ENCODE data around the gene RFESD.
A peak's percentile ranks its signal among the peaks of the same experiment; 100 is the strongest.

RFESD gene

DNA sequence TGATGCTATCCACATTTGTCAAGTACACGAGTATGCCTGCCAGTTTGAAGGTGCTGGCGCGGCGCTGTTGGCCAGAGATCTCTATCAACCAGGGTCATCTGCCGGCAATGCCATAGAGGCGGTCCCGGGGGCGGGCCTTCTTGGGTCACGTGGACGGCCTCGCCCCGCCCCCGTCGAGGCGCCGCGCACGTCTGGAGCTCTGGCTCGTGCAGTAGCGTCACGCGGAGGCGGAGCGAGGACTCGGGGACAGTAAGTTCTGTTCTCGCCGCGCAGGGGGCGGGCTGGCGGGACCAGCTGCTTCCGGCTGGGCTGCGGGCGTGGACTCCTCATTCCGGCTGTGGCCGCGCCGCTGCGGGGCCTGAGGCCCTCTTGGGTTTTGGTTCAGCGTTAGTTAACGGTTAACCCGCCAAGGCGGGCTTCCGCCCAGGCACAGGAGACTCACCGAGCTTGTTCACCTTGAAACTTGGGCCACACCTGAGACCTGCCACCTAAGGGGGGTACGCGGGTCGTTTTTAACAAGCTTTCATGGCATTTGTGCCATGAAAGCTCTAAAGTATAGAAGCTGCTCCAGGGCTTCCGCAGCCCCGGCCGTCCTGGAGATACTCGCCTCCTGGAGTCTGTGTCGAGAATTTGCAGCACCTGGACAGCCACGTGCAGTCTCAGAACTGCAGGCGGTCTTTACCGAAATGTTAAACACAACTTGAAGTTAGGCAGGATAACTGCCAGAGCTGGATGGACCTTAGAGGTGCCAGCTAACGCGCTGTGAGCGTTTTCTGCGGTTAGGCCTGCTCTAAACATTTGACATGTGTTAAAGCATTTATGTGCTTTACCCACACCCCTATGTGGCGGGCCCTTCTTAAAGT is at the start of gene RFESD:
Gene RFESD (plus strand): TSS at position 209 of the 863 bp plus-strand sequence. CDS start 5,495 bp downstream, outside the sequence.
- peak; percentile 96 for DNase-seq (ENCODE audit: low spot score)

DNA sequence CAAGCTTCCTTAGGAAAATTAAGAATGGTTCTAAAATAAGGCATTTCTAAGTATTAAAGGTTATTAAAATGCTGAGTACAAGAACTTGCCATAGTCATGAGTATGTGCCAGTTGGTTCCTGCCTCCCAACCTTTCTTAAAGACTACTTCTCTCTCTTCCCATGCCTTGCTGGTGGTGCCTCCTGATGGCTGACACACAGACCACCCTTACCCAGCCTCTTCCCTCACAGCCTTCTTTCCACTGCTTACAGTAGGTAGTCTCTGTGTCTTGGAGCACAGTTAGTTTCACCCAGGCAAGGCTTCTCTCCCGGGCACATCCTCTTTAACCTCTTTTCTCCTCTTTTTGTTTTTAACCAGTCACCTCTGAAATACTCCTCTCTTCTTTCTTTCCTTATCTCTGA is 47.3 kb upstream of the RFESD start:
- no peak for DNase-seq (ENCODE audit: low spot score)

DNA sequence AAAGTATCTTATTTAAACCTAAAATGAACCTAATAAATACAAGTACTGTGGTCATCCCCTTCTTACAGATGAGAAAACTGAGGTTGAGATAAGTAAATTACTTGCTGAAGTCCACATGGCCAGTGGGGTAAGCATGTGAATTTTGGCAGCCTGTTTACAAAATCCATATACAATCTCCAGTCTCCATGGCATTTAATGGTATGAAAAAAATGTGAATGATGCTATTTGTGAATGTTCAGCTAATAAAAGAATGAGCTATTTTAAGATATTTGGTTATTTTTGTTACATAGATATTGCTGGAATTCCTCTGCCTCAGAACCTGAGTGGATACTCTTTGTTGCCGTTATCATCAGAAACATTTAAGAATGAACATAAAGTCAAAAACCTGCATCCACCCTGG is 46.0 kb upstream of the RFESD start:
- DNase-seq (ENCODE audit: low spot score), result no peak

DNA sequence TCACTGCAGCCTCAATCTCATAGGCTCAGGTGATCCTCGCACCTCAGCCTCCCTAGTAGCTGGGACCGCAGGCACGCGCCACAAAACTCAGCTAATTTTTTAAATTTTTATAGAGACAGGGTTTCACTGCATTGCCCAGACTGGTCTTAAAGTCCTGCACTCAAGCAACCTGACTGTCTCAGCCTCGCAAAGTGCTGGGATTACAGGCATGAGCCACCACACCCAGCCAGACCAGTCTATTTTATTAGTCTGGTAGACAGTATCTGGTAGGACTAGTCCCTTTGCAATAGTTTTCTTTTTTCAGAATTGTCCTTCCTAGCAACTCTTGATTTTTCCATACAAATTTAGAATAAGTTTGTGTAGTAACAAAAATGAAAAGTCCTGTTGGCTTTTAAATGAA is 40.8 kb upstream of the RFESD start:
- DNase-seq (ENCODE audit: low spot score), result no peak

GRCh38 chr5:95606419-95606818 is 40.2 kb upstream of the RFESD start:
- DNase-seq (ENCODE audit: low spot score), result no peak

- DNase-seq (ENCODE audit: low spot score), result no peak
Observed at GRCh38 chr5:95609711-95610110, 36.9 kb upstream of the RFESD start.

- DNase-seq (ENCODE audit: low spot score), result no peak
Observed at GRCh38 chr5:95610546-95610945, 36.0 kb upstream of the RFESD start.

- no peak for DNase-seq (ENCODE audit: low spot score)
Observed at GRCh38 chr5:95611396-95611795, 35.2 kb upstream of the RFESD start.

DNA sequence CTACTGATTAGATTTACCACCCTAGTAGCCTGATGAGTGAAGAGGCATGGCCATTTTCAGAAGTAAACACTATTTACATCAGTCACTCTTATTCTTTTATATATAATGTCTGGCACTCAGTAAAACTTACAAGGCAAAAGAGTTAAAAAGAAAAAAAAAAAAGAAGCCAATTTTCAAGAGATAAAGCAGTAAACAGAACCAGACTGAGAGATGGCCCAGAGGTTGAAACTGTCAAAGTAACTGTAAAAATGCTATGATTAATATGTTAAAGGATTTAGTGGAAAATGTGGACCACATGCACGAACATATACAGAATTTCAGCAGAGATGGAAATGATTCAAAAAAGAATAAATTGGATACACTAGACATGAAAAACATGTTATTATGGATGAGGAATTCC is 33.1 kb upstream of the RFESD start:
- DNase-seq (ENCODE audit: low spot score), result no peak

- no peak for DNase-seq (ENCODE audit: low spot score)
Observed at GRCh38 chr5:95615164-95615467, 31.5 kb upstream of the RFESD start.

GRCh38 chr5:95617057-95617456 is 29.5 kb upstream of the RFESD start:
- no peak for DNase-seq (ENCODE audit: low spot score)

GRCh38 chr5:95619096-95619495 is 27.5 kb upstream of the RFESD start:
- no peak for DNase-seq (ENCODE audit: low spot score)

- no peak for DNase-seq (ENCODE audit: low spot score)
Observed at GRCh38 chr5:95619514-95620029, 27.0 kb upstream of the RFESD start.

DNA sequence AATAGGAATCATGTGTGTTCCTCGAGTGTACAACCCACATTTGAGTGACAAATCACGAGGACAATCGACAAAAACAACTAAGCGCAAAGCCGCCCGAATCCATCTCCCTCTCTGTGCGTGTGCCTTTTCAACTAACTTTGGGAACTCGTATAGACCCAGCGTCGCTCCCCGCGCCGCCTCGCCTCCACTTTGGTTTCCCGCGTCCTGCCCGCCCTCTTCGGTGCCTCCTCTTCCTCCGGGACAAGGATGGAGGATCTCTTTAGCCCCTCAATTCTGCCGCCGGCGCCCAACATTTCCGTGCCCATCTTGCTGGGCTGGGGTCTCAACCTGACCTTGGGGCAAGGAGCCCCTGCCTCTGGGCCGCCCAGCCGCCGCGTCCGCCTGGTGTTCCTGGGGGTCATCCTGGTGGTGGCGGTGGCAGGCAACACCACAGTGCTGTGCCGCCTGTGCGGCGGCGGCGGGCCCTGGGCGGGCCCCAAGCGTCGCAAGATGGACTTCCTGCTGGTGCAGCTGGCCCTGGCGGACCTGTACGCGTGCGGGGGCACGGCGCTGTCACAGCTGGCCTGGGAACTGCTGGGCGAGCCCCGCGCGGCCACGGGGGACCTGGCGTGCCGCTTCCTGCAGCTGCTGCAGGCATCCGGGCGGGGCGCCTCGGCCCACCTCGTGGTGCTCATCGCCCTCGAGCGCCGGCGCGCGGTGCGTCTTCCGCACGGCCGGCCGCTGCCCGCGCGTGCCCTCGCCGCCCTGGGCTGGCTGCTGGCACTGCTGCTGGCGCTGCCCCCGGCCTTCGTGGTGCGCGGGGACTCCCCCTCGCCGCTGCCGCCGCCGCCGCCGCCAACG is 26.3 kb upstream of the RFESD start, which contains the start of gene GPR150:
Gene GPR150 (plus strand): TSS at position 58 of the 840 bp plus-strand sequence. CDS start 189 bp downstream, at position 247.
- DNase-seq (ENCODE audit: low spot score), result peak; percentile 78

- DNase-seq (ENCODE audit: low spot score), result peak; percentile 74
Observed at GRCh38 chr5:95620870-95621838, 25.4 kb upstream of the RFESD start.

- no peak for DNase-seq (ENCODE audit: low spot score)
Observed at GRCh38 chr5:95621839-95622629, 24.5 kb upstream of the RFESD start.

DNA sequence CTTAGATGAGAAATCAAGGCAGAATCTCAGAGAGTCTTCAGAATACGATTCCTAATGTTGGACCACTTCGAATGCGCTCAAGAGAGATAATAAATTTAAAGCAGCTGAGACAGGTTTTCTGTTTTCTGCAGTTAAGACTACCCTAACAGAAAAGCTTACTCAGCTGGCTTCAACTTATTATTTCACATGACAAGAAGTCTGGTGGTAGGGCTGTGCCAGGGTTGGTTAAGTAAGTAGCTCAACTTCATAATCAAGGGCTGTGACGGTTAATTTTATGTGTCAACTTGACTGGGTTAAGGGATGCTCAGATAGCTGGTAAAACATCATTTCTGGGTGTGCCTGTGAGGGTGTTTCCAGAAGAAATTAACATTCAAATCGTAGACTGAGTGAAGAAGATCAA is 22.9 kb upstream of the RFESD start:
- DNase-seq (ENCODE audit: low spot score), result no peak

DNA sequence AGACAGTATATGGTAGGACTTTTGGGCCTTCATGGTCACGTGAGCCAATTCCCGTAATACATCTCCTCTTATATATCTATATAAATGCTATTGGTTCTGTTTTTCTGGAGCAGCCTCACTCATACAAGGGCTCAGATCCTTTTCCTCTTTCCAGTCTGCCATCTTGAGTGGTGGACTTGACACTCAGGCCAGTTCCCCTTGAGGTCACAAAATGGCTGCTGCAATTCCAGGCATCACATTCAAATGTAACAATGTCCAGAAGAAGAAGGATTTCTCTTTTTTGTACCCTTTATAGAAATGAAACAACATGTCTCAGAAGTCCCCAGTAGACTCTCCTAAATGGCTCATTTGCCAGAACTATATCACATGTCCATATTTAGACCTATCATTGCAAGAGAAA is 22.2 kb upstream of the RFESD start:
- DNase-seq (ENCODE audit: low spot score), result no peak

DNA sequence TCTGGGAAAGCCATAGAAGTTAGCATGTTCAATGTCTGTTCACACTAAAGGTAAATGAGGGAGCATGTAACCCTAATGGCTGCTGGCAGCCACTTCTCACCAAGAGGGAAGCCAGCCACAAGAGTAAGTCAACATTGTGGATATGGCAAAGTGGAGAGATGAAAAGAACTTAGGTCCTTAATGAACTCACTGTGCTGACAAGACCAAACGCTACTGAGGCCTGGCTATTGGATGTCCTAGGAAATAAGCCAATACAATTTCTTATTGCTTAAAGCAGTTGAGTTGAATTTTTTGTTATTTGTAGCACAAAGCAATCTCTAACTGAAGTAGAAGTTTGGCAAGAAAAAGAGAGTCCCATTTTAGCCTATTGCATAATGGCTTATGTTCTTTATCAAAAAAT is 19.9 kb upstream of the RFESD start:
- DNase-seq (ENCODE audit: low spot score), result no peak

DNA sequence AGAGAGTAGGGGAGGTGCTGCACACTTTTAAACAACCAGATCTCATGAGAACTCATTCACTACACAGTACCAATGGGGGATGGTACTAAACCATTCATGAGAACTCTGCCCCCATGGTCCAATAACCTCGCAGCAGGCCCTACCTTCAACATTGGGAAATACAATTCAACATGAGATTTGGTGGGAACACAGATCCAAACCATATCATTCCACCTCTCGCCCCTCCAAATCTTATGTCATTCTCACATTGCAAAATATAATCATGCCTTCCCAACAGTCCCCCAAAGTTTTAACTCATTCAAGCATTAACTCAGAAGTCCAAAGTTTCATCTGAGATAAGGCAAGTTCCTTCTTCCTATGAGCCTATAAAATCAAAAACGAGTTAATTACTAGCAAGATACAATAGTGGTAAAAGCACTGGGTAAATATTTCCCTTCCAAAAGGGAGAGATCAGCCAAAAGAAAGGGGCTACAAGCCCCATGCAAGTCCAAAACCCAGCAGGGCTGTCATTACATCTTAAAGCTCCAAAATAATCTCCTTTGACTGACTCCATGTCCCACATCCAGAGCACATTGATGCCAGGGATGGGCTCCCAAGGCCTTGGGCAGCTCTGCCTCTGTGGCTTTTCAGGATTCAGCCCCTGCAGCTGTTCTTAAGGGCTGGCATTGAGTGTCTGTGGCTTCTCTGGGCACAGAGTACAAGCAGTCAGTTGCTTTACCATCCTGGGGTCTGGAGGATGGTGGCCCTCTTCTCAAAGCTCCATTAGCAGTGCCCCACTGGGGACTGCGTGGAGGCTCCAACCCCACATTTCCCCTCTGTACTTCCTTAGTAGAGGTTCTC is 18.4 kb upstream of the RFESD start:
- no peak for DNase-seq (ENCODE audit: low spot score)
